A673 (cell line): Measurements from ENCODE around the gene MGAT3.

Source experiments
- CTCF ChIP-seq: fragments of 300-800, 200-600 bp; sonication (generic); conservative IDR thresholded peaks from 2 replicates; pipeline ENCODE4 v1.5.1; 2017; ENCODE audit warnings: low read depth, mild to moderate bottlenecking, antibody characterized with exemption, low read length, moderate library complexity, mixed read lengths
- EZH2 ChIP-seq: fragments of 200-600 bp; sonication (generic); IDR thresholded peaks from 2 replicates; pipeline ENCODE4 v1.6.1; 2017; ENCODE audit warnings: borderline replicate concordance, low read depth, mild to moderate bottlenecking, mixed read lengths, antibody characterized with exemption, low read length; ENCODE audit not compliant: poor library complexity, severe bottlenecking

- TF ChIP-seq CTCF (no peak), EZH2 (no peak)
These were observed 65.9 kb downstream of the MGAT3 start for GRCh38 chr22:39522567-39523300.
